Effector memory CD4-positive, alpha-beta T cell (primary cell): Measurements from ENCODE around the gene NTPCR.
"Not testable (repeated sequence)": the region's sequence is repeated elsewhere in the genome, so short reads cannot be mapped to it uniquely, and the experiment has no call there.

ENCODE experiments used
- DNase-seq, 3 donors: peaks; one replicate each; pipeline ENCODE4 v3.0.0-alpha.2; 2020
- H3K27ac ChIP-seq: 2 replicates; pipeline ENCODE4 v1.7.0; 2013; ENCODE audit warnings: mild to moderate bottlenecking, low read length, moderate library complexity; ENCODE audit not compliant: insufficient read depth, poor library complexity, severe bottlenecking
- H3K27me3 ChIP-seq: replicated peaks from 2 replicates; pipeline ENCODE4 v1.7.0; 2013; ENCODE audit warnings: mild to moderate bottlenecking, low read length; ENCODE audit not compliant: insufficient read depth, control insufficient read depth, poor library complexity, severe bottlenecking
- H3K36me3 ChIP-seq: 2 replicates; pipeline ENCODE4 v1.7.0; 2013; ENCODE audit warnings: mild to moderate bottlenecking, low read length, moderate library complexity; ENCODE audit not compliant: control insufficient read depth, insufficient read depth
- H3K4me1 ChIP-seq: 2 replicates; pipeline ENCODE4 v1.7.0; 2013; ENCODE audit warnings: low read length, mild to moderate bottlenecking; ENCODE audit not compliant: control insufficient read depth, insufficient read depth, poor library complexity, severe bottlenecking
- H3K4me3 ChIP-seq: 2 replicates; pipeline ENCODE4 v1.7.0; 2013; ENCODE audit warnings: low read length, low read depth, mild to moderate bottlenecking; ENCODE audit not compliant: insufficient read depth, poor library complexity, severe bottlenecking
- H3K9me3 ChIP-seq: 2 replicates; pipeline ENCODE4 v1.7.0; 2013; ENCODE audit warnings: mild to moderate bottlenecking, low read length, moderate library complexity; ENCODE audit not compliant: control insufficient read depth

Gene NTPCR

GRCh38 chr1:232992227-232992626 lies 41.8 kb downstream of the NTPCR start:
- no peak for DNase-seq
- Histone ChIP-seq H3K36me3 (peaks cover 38% of the 10 kb centered on the region), H3K9me3 (no peaks in the 10 kb centered on the region), H3K27ac (no peak overlapping the region), H3K27me3 (no peaks in the 10 kb centered on the region), H3K4me3 (no peak overlapping the region), H3K4me1 (no peaks in the 10 kb centered on the region)

GRCh38 chr1:232993555-232993954 lies 43.1 kb downstream of the NTPCR start:
- Histone ChIP-seq H3K4me3 (no peak overlapping the region), H3K36me3 (peaks cover 51% of the 10 kb centered on the region), H3K27ac (no peak overlapping the region), H3K9me3 (no peaks in the 10 kb centered on the region), H3K4me1 (no peaks in the 10 kb centered on the region), H3K27me3 (no peaks in the 10 kb centered on the region)
- DNase-seq: no peak

- Histone ChIP-seq H3K27ac (no peak overlapping the region), H3K4me1 (no peaks in the 10 kb centered on the region), H3K36me3 (peaks cover 64% of the 10 kb centered on the region), H3K27me3 (no peaks in the 10 kb centered on the region), H3K9me3 (no peaks in the 10 kb centered on the region), H3K4me3 (no peak overlapping the region)
- no peak for DNase-seq
Measured at GRCh38 chr1:232995189-232995588, 44.8 kb downstream of the NTPCR start.

- Histone ChIP-seq H3K27me3 (no peaks in the 10 kb centered on the region), H3K27ac (no peak overlapping the region), H3K9me3 (no peaks in the 10 kb centered on the region), H3K36me3 (peaks cover 73% of the 10 kb centered on the region), H3K4me3 (no peak overlapping the region), H3K4me1 (no peaks in the 10 kb centered on the region)
- no peak for DNase-seq
Measured at GRCh38 chr1:232996143-232996542, 45.7 kb downstream of the NTPCR start.

- Histone ChIP-seq H3K27me3 (no peaks in the 10 kb centered on the region), H3K27ac (no peak overlapping the region), H3K9me3 (no peaks in the 10 kb centered on the region), H3K4me1 (no peaks in the 10 kb centered on the region), H3K4me3 (no peak overlapping the region), H3K36me3 (peaks cover 66% of the 10 kb centered on the region)
- DNase-seq: no peak
Measured at GRCh38 chr1:232998138-232998537, 47.7 kb downstream of the NTPCR start.

GRCh38 chr1:232998646-232999045 lies 48.2 kb downstream of the NTPCR start:
- no peak overlapping the region for H3K27ac ChIP-seq
- H3K36me3 ChIP-seq: peaks cover 64% of the 10 kb centered on the region
- H3K4me1 ChIP-seq: no peaks in the 10 kb centered on the region
- H3K27me3 ChIP-seq: no peaks in the 10 kb centered on the region
- no peak for DNase-seq
- no peak overlapping the region for H3K4me3 ChIP-seq
- H3K9me3 ChIP-seq: no peaks in the 10 kb centered on the region

- Histone ChIP-seq H3K27me3 (no peaks in the 10 kb centered on the region), H3K4me1 (no peaks in the 10 kb centered on the region), H3K9me3 (no peaks in the 10 kb centered on the region), H3K4me3 (no peak overlapping the region), H3K27ac (no peak overlapping the region), H3K36me3 (peaks cover 58% of the 10 kb centered on the region)
- DNase-seq: no peak
Measured at GRCh38 chr1:232999956-233000625, 49.7 kb downstream of the NTPCR start.

GRCh38 chr1:233003638-233004037 lies 53.2 kb downstream of the NTPCR start:
- peaks cover 36% of the 10 kb centered on the region for H3K36me3 ChIP-seq
- H3K27me3 ChIP-seq, H3K9me3 ChIP-seq, H3K4me3 ChIP-seq, H3K4me1 ChIP-seq, DNase-seq, H3K27ac ChIP-seq: not testable (repeated sequence)

- H3K36me3 ChIP-seq: peaks cover 31% of the 10 kb centered on the region
- no peak overlapping the region for H3K27ac ChIP-seq
- H3K27me3 ChIP-seq: no peaks in the 10 kb centered on the region
- no peak overlapping the region for H3K4me3 ChIP-seq
- no peak for DNase-seq
- no peaks in the 10 kb centered on the region for H3K4me1 ChIP-seq
- no peaks in the 10 kb centered on the region for H3K9me3 ChIP-seq
Measured at GRCh38 chr1:233004451-233004850, 54.0 kb downstream of the NTPCR start.

GRCh38 chr1:233005156-233005555 lies 54.7 kb downstream of the NTPCR start:
- Histone ChIP-seq H3K27ac (no peak overlapping the region), H3K4me1 (no peaks in the 10 kb centered on the region), H3K36me3 (peaks cover 24% of the 10 kb centered on the region), H3K4me3 (no peak overlapping the region), H3K27me3 (no peaks in the 10 kb centered on the region), H3K9me3 (no peaks in the 10 kb centered on the region)
- no peak for DNase-seq
